ENCODE results near the gene PRR4. TPM values are rescaled to one million over a fixed set of nuclear protein-coding genes. Genes with fewer than 3 reads are reported as not detected.

Gene PRR4
- total and polyA plus RNA-seq, 7 donors: 0.68 to 4.4 (median 1.4) TPM; not detected in 1

DNA sequence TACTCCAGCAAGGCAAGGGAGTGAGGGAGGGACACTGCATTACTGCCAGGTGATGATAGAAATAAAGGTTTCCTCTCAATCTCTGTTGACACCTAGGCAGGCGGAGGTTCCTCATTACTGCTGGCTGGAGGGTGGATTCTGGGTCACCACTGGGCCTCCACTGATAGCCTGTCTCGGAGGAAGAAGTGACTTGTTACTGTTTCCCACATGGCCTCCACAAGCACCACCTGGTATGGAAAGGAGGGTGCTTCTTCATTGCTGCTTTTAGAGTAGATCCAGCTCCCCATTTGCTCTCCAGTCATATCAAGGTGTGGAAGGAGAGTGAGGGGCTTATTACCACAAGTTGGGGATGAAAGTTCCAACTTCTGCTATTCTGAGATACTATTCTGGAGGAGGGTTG lies 6.4 kb downstream of the PRR4 start:
- intact Hi-C loops (cut with DNase I): no loop called here
- TF ChIP-seq POLR2AphosphoS5 (IDR thresholded peaks at IDR 0.05): no peak
- TF ChIP-seq, protein P1, sequence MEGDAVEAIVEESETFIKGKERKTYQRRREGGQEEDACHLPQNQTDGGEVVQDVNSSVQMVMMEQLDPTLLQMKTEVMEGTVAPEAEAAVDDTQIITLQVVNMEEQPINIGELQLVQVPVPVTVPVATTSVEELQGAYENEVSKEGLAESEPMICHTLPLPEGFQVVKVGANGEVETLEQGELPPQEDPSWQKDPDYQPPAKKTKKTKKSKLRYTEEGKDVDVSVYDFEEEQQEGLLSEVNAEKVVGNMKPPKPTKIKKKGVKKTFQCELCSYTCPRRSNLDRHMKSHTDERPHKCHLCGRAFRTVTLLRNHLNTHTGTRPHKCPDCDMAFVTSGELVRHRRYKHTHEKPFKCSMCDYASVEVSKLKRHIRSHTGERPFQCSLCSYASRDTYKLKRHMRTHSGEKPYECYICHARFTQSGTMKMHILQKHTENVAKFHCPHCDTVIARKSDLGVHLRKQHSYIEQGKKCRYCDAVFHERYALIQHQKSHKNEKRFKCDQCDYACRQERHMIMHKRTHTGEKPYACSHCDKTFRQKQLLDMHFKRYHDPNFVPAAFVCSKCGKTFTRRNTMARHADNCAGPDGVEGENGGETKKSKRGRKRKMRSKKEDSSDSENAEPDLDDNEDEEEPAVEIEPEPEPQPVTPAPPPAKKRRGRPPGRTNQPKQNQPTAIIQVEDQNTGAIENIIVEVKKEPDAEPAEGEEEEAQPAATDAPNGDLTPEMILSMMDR (IDR thresholded peaks at IDR 0.05): no peak
- 95 to 98% methylated on average over 2 of the region's 2 CpGs for WGBS, 2 donors
- H3K27me3 ChIP-seq: no peaks in the 10 kb centered on the region
- no peak overlapping the region for H3K4me3 ChIP-seq
- H3K36me3 ChIP-seq: peaks cover 0 to 14% (median 0%) of the 10 kb centered on the region in 4 donors
- no peak overlapping the region for H3K27ac ChIP-seq
- DNase-seq: no peak
- no peaks in the 10 kb centered on the region for H3K4me1 ChIP-seq
- no peaks in the 10 kb centered on the region for H3K9me3 ChIP-seq

DNA sequence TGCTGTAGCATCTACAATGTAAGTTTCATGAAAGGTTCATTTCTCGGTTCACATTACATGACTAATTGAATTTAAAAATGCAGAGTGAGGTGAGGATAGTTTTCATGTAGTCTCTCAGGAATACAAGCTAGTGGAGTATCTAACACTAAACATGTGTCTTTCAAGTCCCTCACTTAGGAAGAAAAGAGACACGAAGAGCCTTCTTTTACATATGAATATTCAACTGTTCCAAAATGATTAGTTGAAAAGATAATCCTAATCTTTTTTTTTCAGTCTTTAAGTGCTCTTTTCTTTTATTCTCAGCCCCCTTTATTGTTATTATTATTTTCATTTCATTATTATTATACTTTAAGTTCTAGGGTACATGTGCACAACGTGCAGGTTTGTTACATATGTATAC lies 10.8 kb downstream of the PRR4 start:
- no peaks in the 10 kb centered on the region for H3K36me3 ChIP-seq
- no peak for DNase-seq
- no peak for TF ChIP-seq POLR2AphosphoS5 (IDR thresholded peaks at IDR 0.05)
- H3K27ac ChIP-seq: no peak overlapping the region
- H3K4me1 ChIP-seq: no peaks in the 10 kb centered on the region
- no peaks in the 10 kb centered on the region for H3K27me3 ChIP-seq
- no peak overlapping the region for H3K4me3 ChIP-seq
- H3K9me3 ChIP-seq: peaks cover 0 to 7% (median 0%) of the 10 kb centered on the region in 4 donors
- intact Hi-C loops (cut with DNase I): no loop called here
- 90 to 93% methylated on average over 3 of the region's 3 CpGs for WGBS, 2 donors

DNA sequence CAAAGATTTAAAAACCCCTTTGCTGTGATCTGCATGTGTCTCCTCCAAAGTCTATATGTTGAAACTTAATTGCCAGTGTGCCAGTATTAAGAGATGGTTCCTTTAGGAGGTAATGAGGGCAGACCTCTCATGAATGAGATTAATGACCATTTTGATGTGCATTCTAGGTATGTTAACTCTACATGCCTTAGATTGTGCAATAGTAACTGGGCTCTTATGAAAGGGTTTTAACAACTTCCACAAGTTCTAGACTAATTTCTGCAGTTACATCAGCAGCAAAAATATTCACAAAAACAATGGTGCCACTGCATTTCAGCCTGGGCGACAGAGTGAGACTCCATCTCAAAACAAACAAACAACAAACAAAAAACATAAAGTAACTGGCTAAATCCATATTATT lies 19.3 kb downstream of the PRR4 start:
- WGBS, 2 donors: 97 to 99% methylated on average over 1 of the region's 1 CpG
- intact Hi-C loops (cut with DNase I): no loop called here
- H3K9me3 ChIP-seq: no peaks in the 10 kb centered on the region
- H3K36me3 ChIP-seq: no peaks in the 10 kb centered on the region
- H3K4me1 ChIP-seq: no peaks in the 10 kb centered on the region
- no peak overlapping the region for H3K27ac ChIP-seq
- no peak for TF ChIP-seq EP300 (IDR thresholded peaks at IDR 0.05)
- TF ChIP-seq POLR2A (IDR thresholded peaks at IDR 0.05): no peak
- no peak for TF ChIP-seq POLR2AphosphoS5 (IDR thresholded peaks at IDR 0.05)
- TF ChIP-seq, protein P1 (IDR thresholded peaks at IDR 0.05): no peak
- DNase-seq: no peak
- H3K4me3 ChIP-seq: no peak overlapping the region
- H3K27me3 ChIP-seq: no peaks in the 10 kb centered on the region

DNA sequence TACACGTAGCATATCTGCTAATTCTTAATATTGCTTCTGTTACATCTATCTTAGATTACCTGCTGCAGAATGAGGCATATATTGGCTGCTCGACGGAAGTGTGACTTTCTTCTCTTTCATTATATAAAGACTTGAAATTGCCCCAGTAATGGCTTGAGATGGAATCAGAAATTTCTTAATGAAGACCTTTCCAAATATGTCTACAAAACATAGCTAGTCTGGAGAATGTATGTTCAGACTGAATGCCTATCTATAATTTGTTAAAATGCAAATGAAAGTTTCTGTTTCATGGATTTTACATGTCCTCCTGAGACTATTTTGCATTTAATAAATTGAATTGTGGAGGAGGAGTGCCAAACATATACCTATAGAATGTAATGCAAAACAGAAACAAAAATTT lies 23.0 kb downstream of the PRR4 start, which contains the start of gene TAS2R10:
Gene TAS2R10 (minus strand): TSS at position 101 of the 400 bp plus-strand sequence. CDS start 89 bp downstream, at position 12.
- intact Hi-C loops (cut with DNase I): no loop called here
- Histone ChIP-seq H3K36me3 (no peaks in the 10 kb centered on the region), H3K4me3 (no peak within 1 kb of the TSS), H3K27me3 (no peaks in the 10 kb centered on the region), H3K27ac (no peak within 1 kb of the TSS), H3K9me3 (no peaks in the 10 kb centered on the region), H3K4me1 (no peaks in the 10 kb centered on the region)
- DNase-seq: no peak
- 87 to 95% methylated on average over 3 of the region's 3 CpGs for WGBS, 2 donors
- TF ChIP-seq EP300 (IDR thresholded peaks at IDR 0.05): no peak
- TF ChIP-seq POLR2A (IDR thresholded peaks at IDR 0.05): no peak
- TF ChIP-seq, protein P1 (IDR thresholded peaks at IDR 0.05): no peak

DNA sequence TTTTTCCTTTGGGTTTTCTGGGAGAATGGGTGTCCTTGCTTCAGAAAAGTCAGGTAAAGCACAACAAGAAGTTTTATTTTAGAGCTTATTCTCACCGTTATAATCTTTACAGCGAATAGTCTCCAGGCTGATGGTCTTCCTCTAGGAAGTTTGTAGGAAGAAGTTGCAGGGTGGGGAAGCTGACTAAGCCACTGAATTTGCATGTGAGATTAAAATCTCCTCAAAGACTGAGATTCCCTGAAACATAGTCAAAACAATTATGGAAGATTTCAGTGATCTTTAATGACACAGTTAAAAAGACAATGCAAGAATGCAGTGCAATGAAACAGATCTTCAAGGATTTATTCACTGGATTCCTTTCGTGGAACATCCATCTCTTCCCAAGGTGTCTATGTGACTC lies 24.3 kb downstream of the PRR4 start:
- 85 to 89% methylated on average over 3 of the region's 3 CpGs for WGBS, 2 donors
- H3K27me3 ChIP-seq: no peaks in the 10 kb centered on the region

More for the DNA sequence above, 24.3 kb downstream of the PRR4 start:
- Histone ChIP-seq H3K4me3 (no peak overlapping the region), H3K4me1 (no peaks in the 10 kb centered on the region), H3K36me3 (no peaks in the 10 kb centered on the region), H3K27ac (no peak overlapping the region), H3K9me3 (no peaks in the 10 kb centered on the region)
- TF ChIP-seq EP300 (IDR thresholded peaks at IDR 0.05): no peak
- TF ChIP-seq, protein P1 (IDR thresholded peaks at IDR 0.05): no peak
- no peak for TF ChIP-seq POLR2A (IDR thresholded peaks at IDR 0.05)
- TF ChIP-seq POLR2AphosphoS5 (IDR thresholded peaks at IDR 0.05): no peak
- intact Hi-C loops (cut with DNase I): no loop called here
- DNase-seq: no peak

All from sigmoid colon (tissue), 7 donors.